Transverse colon (tissue), 4 donors: ENCODE data around the gene TMEM45B. TPM values are rescaled to one million over a fixed set of nuclear protein-coding genes. Genes with fewer than 3 reads are reported as not detected.
A peak's percentile ranks its signal among the peaks of the same experiment; 100 is the strongest.

Source experiments
- DNase-seq: peaks from one replicate; pipeline ENCODE4 v3.0.0-alpha.2; 2019
- H3K27ac ChIP-seq, 4 donors: fragments of 200-600 bp; sonication (generic); 2 replicates each; pipeline ENCODE4 v1.5.1; 2016 to 2018; ENCODE audit warnings: inconsistent platforms in 4 of 4
- H3K27me3 ChIP-seq: fragments of 200-600 bp; sonication (generic); 2 replicates; pipeline ENCODE4 v1.5.1; 2017; ENCODE audit warnings: inconsistent platforms
- H3K36me3 ChIP-seq, 4 donors: fragments of 200-600 bp; sonication (generic); 2 replicates each; pipeline ENCODE4 v1.5.1; 2017 to 2019; ENCODE audit warnings: inconsistent platforms in 4 of 4
- H3K4me1 ChIP-seq, 4 donors: fragments of 200-600 bp; sonication (generic); 2 replicates each; pipeline ENCODE4 v1.5.1; 2017 to 2020; ENCODE audit warnings: inconsistent platforms in 4 of 4
- H3K4me3 ChIP-seq, 4 donors: fragments of 200-600 bp; sonication (generic); 1 replicate in 1 of 4; 2 replicates in 3 of 4; pipeline versions ENCODE4 v1.5.1 to v1.6.1; 2017 to 2019; ENCODE audit warnings: inconsistent platforms in 4 of 4
- H3K9me3 ChIP-seq, 2 donors: fragments of 200-600 bp; sonication (generic); 2 replicates each; pipeline ENCODE4 v1.5.1; 2017 to 2019; ENCODE audit warnings: inconsistent platforms in 2 of 2
- EP300 ChIP-seq: sonication (generic); formaldehyde crosslinking; IDR thresholded peaks from one replicate; pipeline ENCODE4 v1.6.1; 2017; ENCODE audit warnings: antibody characterized with exemption, low read depth
- POLR2A ChIP-seq: fragments of 450-650 bp; IDR thresholded peaks from one replicate; pipeline ENCODE4 v1.6.1; 2016; ENCODE audit warnings: antibody characterized with exemption, mild to moderate bottlenecking, moderate library complexity
- POLR2AphosphoS5 ChIP-seq, 3 donors: sonication (generic); formaldehyde crosslinking; IDR thresholded peaks; one replicate each; pipeline ENCODE4 v1.6.1; 2016; ENCODE audit warnings: antibody characterized with exemption in 3 of 3
- WGBS, 2 donors: methylation state at CpG; one replicate each; pipeline ENCODE4 v1.1.5; 2018; ENCODE audit warnings: low coverage in 1 of 2; 5-methylcytosine and 5-hydroxymethylcytosine counted together
- in situ Hi-C, 4 donors: fragments of 200-750 bp; cut with MboI; loops; one replicate each; pipeline versions ENCODE4 v1.15.0 to v1.15.1; 2017; ENCODE audit warnings: low sequenced_read_pairs in 3 of 4, low pct_ligation_motif_present in 1 of 4, low pct_unique_long_range_greater_than_20kb in 1 of 4
- intact Hi-C: fragments of 100-400 bp; cut with DNase I; formaldehyde crosslinking; loops from one replicate; pipeline ENCODE4 v1.15.1; 2023; ENCODE audit warnings: low total_unique reads
- total RNA-seq, 4 donors: library from RNA; depleted of rRNA; stranded (reverse); fragments of >200 nt; gene quantifications; one replicate each; pipeline ENCODE4 v1.1.0, GENCODE V29; 2016
- TF ChIP-seq, protein P1 (sequence below), 5 experiments: fragments of 200-600 bp in 3 of 5; fragments of 450-650 bp in 2 of 5; sonication (generic) in 3 of 5; IDR thresholded peaks; 1 replicate in 2 of 5; 2 replicates in 3 of 5; pipeline ENCODE4 v1.5.1; 2016 to 2017; ENCODE audit warnings: antibody characterized with exemption in 5 of 5, inconsistent platforms in 3 of 5, mild to moderate bottlenecking in 2 of 5, moderate library complexity in 1 of 5

Gene TMEM45B
- 100 to 1,000 TPM in 3 of 4 donors, 10 to 100 TPM in 1; 42.2 to 336 (median 205) TPM for total RNA-seq

DNA sequence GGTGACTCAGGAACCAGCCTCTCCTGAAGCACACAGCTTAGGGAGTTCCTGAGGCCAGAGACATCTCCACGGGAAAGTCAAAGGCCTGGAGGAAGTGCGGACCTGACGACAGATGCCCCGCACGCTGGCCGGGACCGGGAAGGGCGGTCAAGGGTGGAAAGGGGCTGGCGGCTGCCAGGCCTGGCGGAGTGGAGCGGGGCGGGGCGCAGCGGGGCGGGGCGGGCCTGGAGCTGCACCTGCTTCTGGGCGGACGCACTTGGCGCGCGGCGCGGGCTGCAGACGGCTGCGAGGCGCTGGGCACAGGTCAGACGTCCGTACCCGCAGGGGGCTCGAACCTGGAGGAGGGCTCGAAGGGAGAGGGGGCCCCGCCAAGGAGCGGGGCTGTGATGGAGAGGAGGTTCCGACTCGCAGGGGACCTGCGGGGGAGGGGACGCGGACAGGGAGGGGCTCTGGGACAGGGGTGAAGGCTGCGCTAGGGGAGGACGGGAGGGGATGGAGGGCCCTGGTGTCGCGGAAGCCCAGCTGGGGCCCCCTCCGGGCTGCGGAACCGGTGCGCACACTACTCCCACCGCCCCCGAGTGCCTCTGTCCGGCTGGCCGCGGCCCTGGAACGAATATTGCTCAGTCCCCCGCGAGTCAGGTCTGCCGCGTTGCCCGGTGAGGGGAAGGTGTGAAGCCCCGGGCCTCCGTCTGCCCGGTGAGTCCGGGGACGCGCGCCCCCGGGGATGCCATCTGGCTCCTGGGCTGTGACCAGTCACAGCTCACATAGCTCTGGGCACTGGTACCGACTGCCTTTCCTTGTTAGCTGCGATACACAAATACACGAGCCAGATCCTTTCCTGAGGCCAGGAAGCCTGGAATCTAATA, at the start of gene TMEM45B:
Gene TMEM45B (plus strand): TSS at position 253 of the 866 bp plus-strand sequence. CDS start 36,635 bp downstream, outside the sequence.
- H3K27ac ChIP-seq: peak within 1 kb of the TSS; percentile 85 to 90 (median 88)

DNA sequence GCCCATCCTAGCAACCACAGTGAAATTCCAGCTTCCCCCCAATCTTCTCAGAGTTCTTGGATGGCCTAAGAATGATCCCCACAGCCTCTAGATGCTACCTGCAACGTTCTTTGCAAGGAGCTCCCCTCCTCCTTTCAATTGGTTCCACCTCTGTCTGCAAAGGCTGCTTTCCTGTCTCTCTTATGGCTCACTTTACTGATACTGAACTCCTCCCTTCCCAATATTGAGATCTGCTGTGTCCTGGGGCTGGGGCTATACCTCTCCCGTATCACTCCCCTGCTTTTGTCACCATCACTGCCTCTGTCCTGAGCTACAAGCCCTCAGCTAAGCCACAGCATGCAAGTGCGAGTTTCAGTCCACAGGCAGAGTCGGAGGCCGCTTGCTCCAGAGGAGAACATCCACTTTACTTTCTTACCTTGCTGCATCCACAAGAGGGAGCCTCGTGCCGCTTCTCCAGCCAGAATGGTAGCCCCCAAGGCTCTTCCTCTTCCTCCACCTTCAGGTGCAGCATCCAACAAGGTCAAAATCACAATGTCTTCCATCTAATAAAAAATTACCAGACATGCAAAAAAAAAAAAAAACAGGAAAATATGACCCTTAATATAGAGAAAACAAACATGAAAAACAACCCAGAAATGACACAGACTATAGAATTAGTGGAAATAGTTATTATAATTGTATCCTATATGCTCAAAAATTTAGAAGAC, 48.6 kb upstream of the TMEM45B start:
- intact Hi-C loops (no loop called here), in situ Hi-C loops (no loop called here)
- TF ChIP-seq POLR2A: no peak
- TF ChIP-seq POLR2AphosphoS5 (IDR thresholded peaks at IDR 0.05): no peak
- TF ChIP-seq, protein P1, sequence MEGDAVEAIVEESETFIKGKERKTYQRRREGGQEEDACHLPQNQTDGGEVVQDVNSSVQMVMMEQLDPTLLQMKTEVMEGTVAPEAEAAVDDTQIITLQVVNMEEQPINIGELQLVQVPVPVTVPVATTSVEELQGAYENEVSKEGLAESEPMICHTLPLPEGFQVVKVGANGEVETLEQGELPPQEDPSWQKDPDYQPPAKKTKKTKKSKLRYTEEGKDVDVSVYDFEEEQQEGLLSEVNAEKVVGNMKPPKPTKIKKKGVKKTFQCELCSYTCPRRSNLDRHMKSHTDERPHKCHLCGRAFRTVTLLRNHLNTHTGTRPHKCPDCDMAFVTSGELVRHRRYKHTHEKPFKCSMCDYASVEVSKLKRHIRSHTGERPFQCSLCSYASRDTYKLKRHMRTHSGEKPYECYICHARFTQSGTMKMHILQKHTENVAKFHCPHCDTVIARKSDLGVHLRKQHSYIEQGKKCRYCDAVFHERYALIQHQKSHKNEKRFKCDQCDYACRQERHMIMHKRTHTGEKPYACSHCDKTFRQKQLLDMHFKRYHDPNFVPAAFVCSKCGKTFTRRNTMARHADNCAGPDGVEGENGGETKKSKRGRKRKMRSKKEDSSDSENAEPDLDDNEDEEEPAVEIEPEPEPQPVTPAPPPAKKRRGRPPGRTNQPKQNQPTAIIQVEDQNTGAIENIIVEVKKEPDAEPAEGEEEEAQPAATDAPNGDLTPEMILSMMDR (IDR thresholded peaks at IDR 0.05): peak; percentile 20 to 46 (median 35)
- no peaks in the 10 kb centered on the region for H3K27me3 ChIP-seq
- H3K36me3 ChIP-seq: no peaks in the 10 kb centered on the region
- WGBS, 2 donors: 8 to 20% methylated on average over 4 to 7 of the region's 7 CpGs
- no peaks in the 10 kb centered on the region for H3K4me1 ChIP-seq
- H3K27ac ChIP-seq: no peak overlapping the region
- DNase-seq: peak; percentile 37
- H3K4me3 ChIP-seq: no peak overlapping the region
- H3K9me3 ChIP-seq: no peaks in the 10 kb centered on the region

More for the DNA sequence above, at the start of gene TMEM45B:
- in situ Hi-C loops (no loop called here), intact Hi-C loops (no loop called here)
- Histone ChIP-seq H3K4me3 (peak within 1 kb of the TSS; percentile 24 to 61 (median 46)), H3K9me3 (no peaks in the 10 kb centered on the region), H3K4me1 (peaks cover 0 to 30% (median 7%) of the 10 kb centered on the region in 4 donors), H3K27me3 (peaks cover 16% of the 10 kb centered on the region), H3K36me3 (no peaks in the 10 kb centered on the region)
- TF ChIP-seq POLR2A: peak; percentile 92
- TF ChIP-seq, protein P1 (IDR thresholded peaks at IDR 0.05): no peak
- peak in 2 of 3 donors; percentile 85 to 91 for TF ChIP-seq POLR2AphosphoS5 (IDR thresholded peaks at IDR 0.05)
- no peak for TF ChIP-seq EP300
- peak; percentile 82 for DNase-seq
- 9% methylated on average over 40 of the region's 68 CpGs; no CpG with 5 or more reads in 1 of the 2 donors for whole genome bisulfite sequencing, 2 donors

DNA sequence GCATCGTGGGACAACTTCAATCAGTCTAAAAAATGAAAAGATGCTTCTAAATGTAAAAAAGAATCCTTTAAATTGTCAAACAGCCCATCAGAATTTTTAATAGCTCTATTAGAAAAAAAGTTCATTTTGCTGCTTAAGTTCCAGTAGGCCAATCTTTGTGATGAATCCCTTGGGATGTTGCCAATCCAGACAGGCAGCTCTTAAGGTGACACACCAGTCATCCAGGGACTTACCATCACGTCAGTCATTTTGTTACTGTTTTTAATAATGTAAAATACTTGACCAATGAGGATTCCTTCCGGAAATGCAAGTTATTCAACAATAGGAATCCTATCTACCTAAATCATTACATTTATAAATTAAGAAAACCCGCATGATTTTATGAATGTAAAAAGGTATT, 47.8 kb upstream of the TMEM45B start:
- DNase-seq: no peak
- Histone ChIP-seq H3K36me3 (no peaks in the 10 kb centered on the region), H3K27ac (no peak overlapping the region), H3K9me3 (no peaks in the 10 kb centered on the region), H3K27me3 (no peaks in the 10 kb centered on the region), H3K4me1 (no peaks in the 10 kb centered on the region), H3K4me3 (no peak overlapping the region)
- intact Hi-C loops (no loop called here), in situ Hi-C loops (no loop called here)
- no peak for TF ChIP-seq POLR2A
- 62 to 69% methylated on average over 4 of the region's 4 CpGs for WGBS, 2 donors

DNA sequence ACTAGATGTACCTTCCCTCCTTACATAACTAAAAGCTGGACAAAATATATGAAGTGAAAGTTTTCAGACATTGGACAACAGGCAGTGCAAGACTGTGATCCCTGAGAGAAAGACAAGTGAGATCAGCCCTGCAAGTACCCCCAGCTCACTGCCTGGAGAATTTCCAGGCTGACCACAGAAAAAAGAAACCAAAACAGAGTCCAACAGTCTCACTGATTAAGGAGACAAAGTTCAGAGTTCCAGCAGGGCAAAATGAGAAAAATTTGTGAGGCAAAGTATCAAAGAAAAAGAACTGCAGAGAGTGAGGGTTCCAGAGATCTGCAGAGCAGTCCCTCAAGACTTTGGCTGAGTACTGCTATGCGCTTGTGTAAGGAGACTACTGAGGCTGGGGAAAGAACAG, 47.3 kb upstream of the TMEM45B start:
- intact Hi-C loops: no loop called here
- TF ChIP-seq, protein P1 (IDR thresholded peaks at IDR 0.05): no peak
- no peak for TF ChIP-seq POLR2A
- no peak for TF ChIP-seq POLR2AphosphoS5 (IDR thresholded peaks at IDR 0.05)
- WGBS, 2 donors: 90 to 95% methylated on average over 1 of the region's 1 CpG

More for the DNA sequence above, 47.3 kb upstream of the TMEM45B start:
- Histone ChIP-seq H3K27ac (no peak overlapping the region), H3K4me1 (no peaks in the 10 kb centered on the region), H3K36me3 (no peaks in the 10 kb centered on the region), H3K9me3 (no peaks in the 10 kb centered on the region), H3K27me3 (no peaks in the 10 kb centered on the region), H3K4me3 (no peak overlapping the region)
- in situ Hi-C loops: no loop called here
- DNase-seq: no peak
